Esophagus muscularis mucosa (tissue), 3 donors: ENCODE results near the gene ARSG.

Experiments used
- CTCF ChIP-seq, 3 experiments: fragments of 200-600 bp in 2 of 3; fragments of 450-650 bp in 1 of 3; sonication (generic) in 2 of 3; IDR thresholded peaks; one replicate each; pipeline ENCODE4 v1.5.1; 2017 to 2019; ENCODE audit warnings: antibody characterized with exemption in 3 of 3, mild to moderate bottlenecking in 2 of 3, moderate library complexity in 1 of 3
- POLR2A ChIP-seq: fragments of 450-650 bp; IDR thresholded peaks from one replicate; pipeline ENCODE4 v1.6.1; 2017; ENCODE audit warnings: antibody characterized with exemption, moderate library complexity, mild to moderate bottlenecking, low read depth

DNA sequence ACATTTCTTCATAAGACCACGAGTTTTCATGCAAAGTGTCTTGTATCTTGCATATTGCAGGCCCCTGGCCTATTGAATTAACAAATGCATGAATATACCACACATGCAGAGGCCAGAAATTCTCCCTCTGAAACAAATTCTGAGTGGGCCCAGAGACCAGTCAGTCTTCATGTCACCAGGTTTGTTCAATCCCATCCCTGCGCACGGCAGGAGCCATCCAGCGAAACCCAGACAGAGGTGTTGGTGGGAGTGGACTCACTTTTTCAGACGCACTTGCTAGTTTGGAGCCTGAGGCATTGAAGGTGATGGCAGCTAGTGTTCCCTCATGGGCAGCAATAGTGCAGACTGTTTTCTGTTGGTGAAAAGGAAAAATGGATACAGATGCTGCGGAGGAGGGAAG is 144.1 kb downstream of the ARSG start:
- TF ChIP-seq POLR2A (no peak), CTCF (IDR thresholded peaks at IDR 0.05) (no peak)
